Ishikawa (cell line): ENCODE data around the gene GART.

Experiments
- CEBPB ChIP-seq: IDR thresholded peaks from 2 replicates; pipeline ENCODE4 v1.6.1; 2012
- CREB1 ChIP-seq: IDR thresholded peaks from 2 replicates; pipeline ENCODE4 v1.6.1; 2012; ENCODE audit warnings: low read depth
- EGR1 ChIP-seq: IDR thresholded peaks from 2 replicates; pipeline ENCODE4 v1.6.1; 2012
- EP300 ChIP-seq: IDR thresholded peaks from 2 replicates; pipeline ENCODE4 v1.6.1; 2012; ENCODE audit warnings: borderline replicate concordance
- FOXM1 ChIP-seq: IDR thresholded peaks from 2 replicates; pipeline ENCODE4 v1.6.1; 2012; ENCODE audit warnings: low read depth, borderline replicate concordance
- NFIC ChIP-seq: IDR thresholded peaks from 2 replicates; pipeline ENCODE4 v1.6.1; 2012
- RAD21 ChIP-seq: IDR thresholded peaks from 2 replicates; pipeline ENCODE4 v1.6.1; 2012; ENCODE audit warnings: low read depth
- TAF1 ChIP-seq: IDR thresholded peaks from 2 replicates; pipeline ENCODE4 v1.6.1; 2012; ENCODE audit warnings: low read depth, mild to moderate bottlenecking
- TCF12 ChIP-seq: IDR thresholded peaks from 2 replicates; pipeline ENCODE4 v1.6.1; 2012; ENCODE audit warnings: low read depth
- TEAD4 ChIP-seq: IDR thresholded peaks from 2 replicates; pipeline ENCODE4 v1.6.1; 2012
- YY1 ChIP-seq: IDR thresholded peaks from 2 replicates; pipeline ENCODE4 v1.6.1; 2012; ENCODE audit warnings: low read depth
- ZBTB7A ChIP-seq: IDR thresholded peaks from 2 replicates; pipeline ENCODE4 v1.6.1; 2012; ENCODE audit warnings: low read depth
- TF ChIP-seq, protein P1 (sequence below): IDR thresholded peaks from 2 replicates; pipeline ENCODE4 v1.6.1; 2012; ENCODE audit warnings: low read depth, mild to moderate bottlenecking
- TF ChIP-seq, protein P2 (sequence below): IDR thresholded peaks from 2 replicates; pipeline ENCODE4 v1.6.1; 2012
- TF ChIP-seq, protein P3 (sequence below): IDR thresholded peaks from 2 replicates; pipeline ENCODE4 v1.6.1; 2012

Gene GART

DNA sequence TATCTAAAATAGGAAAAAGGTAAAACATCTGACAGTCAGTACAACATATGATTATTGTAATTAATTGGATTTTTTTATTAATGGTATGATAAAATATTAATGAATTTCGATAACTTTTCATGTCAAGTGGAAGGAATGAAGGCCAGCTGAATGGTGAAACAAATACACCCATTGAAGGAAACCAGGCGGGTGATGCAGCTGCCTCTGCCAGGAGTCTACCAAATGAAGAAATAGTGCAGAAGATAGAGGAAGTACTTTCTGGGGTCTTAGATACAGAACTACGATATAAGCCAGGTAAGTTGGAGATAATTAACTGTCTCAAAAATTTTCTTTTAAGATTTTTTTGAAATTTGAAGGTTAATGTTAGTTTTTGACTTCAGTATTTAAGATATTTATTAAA is 4.2 kb upstream of the GART start:
- TF ChIP-seq TCF12 (no peak), ZBTB7A (no peak), FOXM1 (no peak), EP300 (no peak), CREB1 (no peak), RAD21 (no peak), CEBPB (no peak), EGR1 (no peak), TEAD4 (no peak), YY1 (no peak), TAF1 (no peak), NFIC (no peak)
- TF ChIP-seq, protein P1, sequence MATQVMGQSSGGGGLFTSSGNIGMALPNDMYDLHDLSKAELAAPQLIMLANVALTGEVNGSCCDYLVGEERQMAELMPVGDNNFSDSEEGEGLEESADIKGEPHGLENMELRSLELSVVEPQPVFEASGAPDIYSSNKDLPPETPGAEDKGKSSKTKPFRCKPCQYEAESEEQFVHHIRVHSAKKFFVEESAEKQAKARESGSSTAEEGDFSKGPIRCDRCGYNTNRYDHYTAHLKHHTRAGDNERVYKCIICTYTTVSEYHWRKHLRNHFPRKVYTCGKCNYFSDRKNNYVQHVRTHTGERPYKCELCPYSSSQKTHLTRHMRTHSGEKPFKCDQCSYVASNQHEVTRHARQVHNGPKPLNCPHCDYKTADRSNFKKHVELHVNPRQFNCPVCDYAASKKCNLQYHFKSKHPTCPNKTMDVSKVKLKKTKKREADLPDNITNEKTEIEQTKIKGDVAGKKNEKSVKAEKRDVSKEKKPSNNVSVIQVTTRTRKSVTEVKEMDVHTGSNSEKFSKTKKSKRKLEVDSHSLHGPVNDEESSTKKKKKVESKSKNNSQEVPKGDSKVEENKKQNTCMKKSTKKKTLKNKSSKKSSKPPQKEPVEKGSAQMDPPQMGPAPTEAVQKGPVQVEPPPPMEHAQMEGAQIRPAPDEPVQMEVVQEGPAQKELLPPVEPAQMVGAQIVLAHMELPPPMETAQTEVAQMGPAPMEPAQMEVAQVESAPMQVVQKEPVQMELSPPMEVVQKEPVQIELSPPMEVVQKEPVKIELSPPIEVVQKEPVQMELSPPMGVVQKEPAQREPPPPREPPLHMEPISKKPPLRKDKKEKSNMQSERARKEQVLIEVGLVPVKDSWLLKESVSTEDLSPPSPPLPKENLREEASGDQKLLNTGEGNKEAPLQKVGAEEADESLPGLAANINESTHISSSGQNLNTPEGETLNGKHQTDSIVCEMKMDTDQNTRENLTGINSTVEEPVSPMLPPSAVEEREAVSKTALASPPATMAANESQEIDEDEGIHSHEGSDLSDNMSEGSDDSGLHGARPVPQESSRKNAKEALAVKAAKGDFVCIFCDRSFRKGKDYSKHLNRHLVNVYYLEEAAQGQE: no peak
- TF ChIP-seq, protein P2, sequence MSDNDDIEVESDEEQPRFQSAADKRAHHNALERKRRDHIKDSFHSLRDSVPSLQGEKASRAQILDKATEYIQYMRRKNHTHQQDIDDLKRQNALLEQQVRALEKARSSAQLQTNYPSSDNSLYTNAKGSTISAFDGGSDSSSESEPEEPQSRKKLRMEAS: no peak
- TF ChIP-seq, protein P3, sequence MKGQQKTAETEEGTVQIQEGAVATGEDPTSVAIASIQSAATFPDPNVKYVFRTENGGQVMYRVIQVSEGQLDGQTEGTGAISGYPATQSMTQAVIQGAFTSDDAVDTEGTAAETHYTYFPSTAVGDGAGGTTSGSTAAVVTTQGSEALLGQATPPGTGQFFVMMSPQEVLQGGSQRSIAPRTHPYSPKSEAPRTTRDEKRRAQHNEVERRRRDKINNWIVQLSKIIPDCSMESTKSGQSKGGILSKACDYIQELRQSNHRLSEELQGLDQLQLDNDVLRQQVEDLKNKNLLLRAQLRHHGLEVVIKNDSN: no peak

DNA sequence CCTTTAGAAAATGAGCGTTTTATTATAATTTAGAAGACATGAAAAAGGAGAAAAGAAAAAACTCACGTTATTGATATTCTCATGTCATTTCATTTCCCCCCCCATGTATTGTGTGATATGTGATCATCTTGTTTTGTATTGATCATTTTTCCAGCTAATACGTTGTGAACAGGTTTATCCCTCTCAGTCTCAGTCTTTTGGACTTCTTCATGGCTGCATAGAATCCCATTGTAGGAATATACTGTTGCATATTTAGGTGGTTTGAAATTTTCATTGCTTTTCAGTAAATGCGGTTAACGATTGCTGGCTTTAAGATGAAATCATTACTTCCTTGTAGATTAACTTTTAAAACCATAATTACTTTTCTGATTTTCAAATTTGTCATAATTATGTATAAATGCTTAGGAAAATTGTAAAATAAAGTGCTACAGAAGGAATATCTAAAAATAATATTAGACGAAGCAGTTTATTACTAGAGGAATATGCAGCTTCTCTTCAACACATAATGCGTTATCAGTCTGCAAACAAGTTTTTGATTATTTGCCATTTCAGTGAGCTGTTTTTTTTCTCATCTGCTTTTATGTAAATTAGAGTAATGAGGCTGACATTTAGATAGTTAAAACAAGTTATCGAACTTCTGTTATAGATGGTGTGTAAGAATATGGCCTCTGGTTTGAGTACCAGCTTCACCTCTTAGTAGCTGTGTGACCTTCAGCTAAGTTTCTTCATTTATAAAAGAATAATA is 2.7 kb upstream of the GART start:
- no peak for TF ChIP-seq EP300
- TF ChIP-seq, protein P3: no peak
- TF ChIP-seq RAD21: no peak
- no peak for TF ChIP-seq TEAD4
- no peak for TF ChIP-seq CEBPB
- no peak for TF ChIP-seq TAF1
- TF ChIP-seq NFIC: no peak
- no peak for TF ChIP-seq CREB1
- TF ChIP-seq, protein P2: no peak
- TF ChIP-seq FOXM1: no peak
- TF ChIP-seq ZBTB7A: no peak
- TF ChIP-seq, protein P1: no peak

DNA sequence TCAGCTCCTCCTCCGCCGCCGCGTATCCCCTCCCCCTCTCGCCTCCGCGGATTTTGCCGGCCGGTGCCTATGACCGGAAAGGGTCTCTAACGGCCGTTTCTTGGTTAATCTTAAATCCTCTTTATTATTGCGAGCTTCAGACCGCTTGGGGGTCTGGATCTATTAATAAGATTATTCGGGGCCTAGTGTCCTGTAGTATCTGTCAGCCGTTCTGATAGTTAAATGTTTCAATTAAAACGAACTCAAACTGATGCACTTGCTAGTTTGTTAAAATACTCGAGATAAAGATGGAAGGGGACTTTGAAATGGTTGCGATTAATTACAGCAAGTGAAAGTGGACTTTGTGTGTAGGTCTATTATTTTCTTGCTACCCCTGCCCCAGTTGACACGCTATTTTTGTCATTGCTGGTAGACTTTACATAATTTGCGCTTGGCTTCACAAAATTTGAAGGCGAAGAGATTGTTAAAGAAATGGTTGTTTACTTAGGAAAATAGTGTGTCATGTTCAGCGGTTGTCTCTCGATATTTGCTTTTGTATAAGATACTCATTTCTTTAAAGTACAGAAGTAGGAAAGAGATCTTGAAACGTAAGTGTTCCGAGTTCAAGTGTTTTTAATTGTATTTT is 1.7 kb upstream of the GART start:
- TF ChIP-seq CREB1 (no peak), ZBTB7A (no peak), EGR1 (peak; percentile 69; the same call in 1 of the 2 replicates), EP300 (no peak), CEBPB (no peak), FOXM1 (no peak)
- TF ChIP-seq, protein P2: no peak
- TF ChIP-seq, protein P1: no peak
